Stimulated activated CD8-positive, alpha-beta memory T cell treated with anti-CD3 and anti-CD28 coated beads, Interleukin-2, amount 100 ng/mL, for 48 hours (primary cell): ENCODE results near the gene TRIP13.

Source experiments
- DNase-seq, 2 donors: peaks; one replicate each; pipeline ENCODE4 v3.0.0-alpha.2; 2020; ENCODE audit warnings: low read depth in 2 of 2

Gene TRIP13

GRCh38 chr5:854966-855743 lies 37.5 kb upstream of the TRIP13 start:
- DNase-seq: no peak

- no peak for DNase-seq
Measured at GRCh38 chr5:855771-856530, 36.7 kb upstream of the TRIP13 start.

GRCh38 chr5:856531-857425 lies 35.9 kb upstream of the TRIP13 start:
- DNase-seq: no peak

GRCh38 chr5:858726-859125 lies 34.0 kb upstream of the TRIP13 start:
- no peak for DNase-seq

GRCh38 chr5:859391-859790 lies 33.3 kb upstream of the TRIP13 start:
- no peak for DNase-seq

- DNase-seq: no peak
Measured at GRCh38 chr5:859798-860296, 32.8 kb upstream of the TRIP13 start.

GRCh38 chr5:860506-861150 lies 32.1 kb upstream of the TRIP13 start:
- no peak for DNase-seq

GRCh38 chr5:861442-862366 lies 31.0 kb upstream of the TRIP13 start:
- DNase-seq: no peak

- no peak for DNase-seq
Measured at GRCh38 chr5:862367-863243, 30.1 kb upstream of the TRIP13 start.

GRCh38 chr5:863244-863805 lies 29.4 kb upstream of the TRIP13 start:
- DNase-seq: no peak

- no peak for DNase-seq
Measured at GRCh38 chr5:864492-865167, 28.1 kb upstream of the TRIP13 start.

- no peak for DNase-seq
Measured at GRCh38 chr5:865168-865521, 27.5 kb upstream of the TRIP13 start.

GRCh38 chr5:865771-866170 lies 26.9 kb upstream of the TRIP13 start:
- DNase-seq: no peak

GRCh38 chr5:867300-867870 lies 25.3 kb upstream of the TRIP13 start:
- DNase-seq: no peak

- DNase-seq: no peak
Measured at GRCh38 chr5:868428-869135, 24.1 kb upstream of the TRIP13 start.

GRCh38 chr5:870956-871355 lies 21.7 kb upstream of the TRIP13 start:
- no peak for DNase-seq

GRCh38 chr5:871596-872298 lies 20.9 kb upstream of the TRIP13 start:
- no peak for DNase-seq
